Hepatocyte (in vitro differentiated cells): ENCODE results near the gene TMEM237.

Source experiments
- EZH2 ChIP-seq: fragments of 200-600 bp; sonication (generic); IDR thresholded peaks from 2 replicates; pipeline ENCODE4 v1.6.1; 2016; ENCODE audit warnings: antibody characterized with exemption, mild to moderate bottlenecking, borderline replicate concordance
- TF ChIP-seq, protein P1 (sequence below): fragments of 200-600 bp; sonication (generic); IDR thresholded peaks from 2 replicates; pipeline ENCODE4 v1.5.1; 2016; ENCODE audit warnings: antibody characterized with exemption, mild to moderate bottlenecking; ENCODE audit not compliant: poor library complexity

DNA sequence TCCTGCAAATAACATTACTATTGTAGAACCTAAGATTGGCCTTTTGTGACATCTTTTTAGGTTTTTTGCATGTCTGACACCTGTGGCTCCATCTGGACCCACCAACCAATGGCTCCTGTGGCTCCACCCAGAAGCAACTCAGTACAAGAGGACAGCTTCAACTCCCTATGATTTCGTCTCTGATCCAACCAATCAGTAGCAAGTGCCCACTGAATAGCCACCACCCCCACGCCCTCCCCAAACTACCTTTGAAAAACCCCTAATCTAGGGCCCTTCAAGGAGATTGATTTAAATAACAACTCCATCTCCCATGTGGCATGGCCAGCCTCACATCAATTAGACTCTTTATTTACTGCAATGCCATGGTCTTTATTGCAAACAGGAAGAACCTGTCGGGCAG is 31.5 kb upstream of the TMEM237 start:
- TF ChIP-seq, protein P1, sequence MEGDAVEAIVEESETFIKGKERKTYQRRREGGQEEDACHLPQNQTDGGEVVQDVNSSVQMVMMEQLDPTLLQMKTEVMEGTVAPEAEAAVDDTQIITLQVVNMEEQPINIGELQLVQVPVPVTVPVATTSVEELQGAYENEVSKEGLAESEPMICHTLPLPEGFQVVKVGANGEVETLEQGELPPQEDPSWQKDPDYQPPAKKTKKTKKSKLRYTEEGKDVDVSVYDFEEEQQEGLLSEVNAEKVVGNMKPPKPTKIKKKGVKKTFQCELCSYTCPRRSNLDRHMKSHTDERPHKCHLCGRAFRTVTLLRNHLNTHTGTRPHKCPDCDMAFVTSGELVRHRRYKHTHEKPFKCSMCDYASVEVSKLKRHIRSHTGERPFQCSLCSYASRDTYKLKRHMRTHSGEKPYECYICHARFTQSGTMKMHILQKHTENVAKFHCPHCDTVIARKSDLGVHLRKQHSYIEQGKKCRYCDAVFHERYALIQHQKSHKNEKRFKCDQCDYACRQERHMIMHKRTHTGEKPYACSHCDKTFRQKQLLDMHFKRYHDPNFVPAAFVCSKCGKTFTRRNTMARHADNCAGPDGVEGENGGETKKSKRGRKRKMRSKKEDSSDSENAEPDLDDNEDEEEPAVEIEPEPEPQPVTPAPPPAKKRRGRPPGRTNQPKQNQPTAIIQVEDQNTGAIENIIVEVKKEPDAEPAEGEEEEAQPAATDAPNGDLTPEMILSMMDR = no peak
- no peak for TF ChIP-seq EZH2
